Measurements from ENCODE around the gene ZNF655.

The ZNF655 gene

GRCh38 chr7:99607548-99607947 lies 49.1 kb downstream of the ZNF655 start:
- DNase-seq: no peak

GRCh38 chr7:99614495-99614894 lies 56.1 kb downstream of the ZNF655 start:
- DNase-seq: no peak

- no peak for DNase-seq
Observed at GRCh38 chr7:99615989-99616358, 57.5 kb downstream of the ZNF655 start.

GRCh38 chr7:99616359-99617191 lies 58.1 kb downstream of the ZNF655 start, which contains the start of gene ZSCAN25:
Gene ZSCAN25, plus strand, starts transcription at chr7:99616946. Its CDS starts 2,661 bp downstream, at chr7:99619607.
- DNase-seq: peak; percentile 89 to 91

GRCh38 chr7:99617192-99617781 lies 58.8 kb downstream of the ZNF655 start:
- no peak for DNase-seq

- no peak for DNase-seq
Observed at GRCh38 chr7:99618726-99619125, 60.3 kb downstream of the ZNF655 start.

- DNase-seq: no peak
Observed at GRCh38 chr7:99619571-99620130, 61.2 kb downstream of the ZNF655 start.

- DNase-seq: no peak
Observed at GRCh38 chr7:99621271-99621670, 62.8 kb downstream of the ZNF655 start.

GRCh38 chr7:99622596-99622995 lies 64.2 kb downstream of the ZNF655 start:
- no peak for DNase-seq

- peak in 1 of 2 donors; percentile 18 for DNase-seq
Observed at GRCh38 chr7:99623091-99623693, 64.8 kb downstream of the ZNF655 start.

- no peak for DNase-seq
Observed at GRCh38 chr7:99623702-99624447, 65.4 kb downstream of the ZNF655 start.

GRCh38 chr7:99624484-99624883 lies 66.0 kb downstream of the ZNF655 start:
- peak; percentile 63 to 72 for DNase-seq

- DNase-seq: no peak
Observed at GRCh38 chr7:99625321-99625720, 66.9 kb downstream of the ZNF655 start.

- no peak for DNase-seq
Observed at GRCh38 chr7:99625961-99626360, 67.5 kb downstream of the ZNF655 start.
